Glomerular endothelial cell (primary cell): ENCODE results near the gene RNF141. TPM values are rescaled to one million over a fixed set of nuclear protein-coding genes. Genes with fewer than 3 reads are reported as not detected.

Experiments
- DNase-seq: peaks from one replicate; pipeline ENCODE4 v3.0.0-alpha.2; 2011; ENCODE audit warnings: low read depth, low spot score; ENCODE audit errors: extremely low read depth
- total RNA-seq: library from RNA; depleted of rRNA; stranded (reverse); fragments of >200 nt; gene quantifications from 2 replicates; pipeline ENCODE4 v1.2.3, GENCODE V29; 2015

The RNF141 gene
- total RNA-seq, 1 donor from 2014 or later = 27.2 TPM

- DNase-seq = no peak
These were observed 13.7 kb downstream of the RNF141 start for GRCh38 chr11:10526974-10527918.

GRCh38 chr11:10524471-10524870 lies 16.5 kb downstream of the RNF141 start:
- DNase-seq = peak; percentile 87

GRCh38 chr11:10522921-10523320 lies 18.1 kb downstream of the RNF141 start:
- no peak for DNase-seq

GRCh38 chr11:10522276-10522675 lies 18.7 kb downstream of the RNF141 start:
- no peak for DNase-seq

GRCh38 chr11:10520562-10520961 lies 20.4 kb downstream of the RNF141 start:
- no peak for DNase-seq

- DNase-seq = no peak
These were observed 21.4 kb downstream of the RNF141 start for GRCh38 chr11:10519630-10520029.

GRCh38 chr11:10518891-10519290 lies 22.1 kb downstream of the RNF141 start:
- DNase-seq = no peak

GRCh38 chr11:10518123-10518522 lies 22.9 kb downstream of the RNF141 start:
- DNase-seq = no peak

- DNase-seq = no peak
These were observed 25.6 kb downstream of the RNF141 start for GRCh38 chr11:10515418-10515817.

GRCh38 chr11:10514709-10515108 lies 26.3 kb downstream of the RNF141 start:
- DNase-seq = no peak

- DNase-seq = no peak
These were observed 26.8 kb downstream of the RNF141 start for GRCh38 chr11:10514202-10514601.

- no peak for DNase-seq
These were observed 29.8 kb downstream of the RNF141 start for GRCh38 chr11:10511181-10511621.

GRCh38 chr11:10506008-10506370 lies 35.0 kb downstream of the RNF141 start:
- no peak for DNase-seq

- no peak for DNase-seq
These were observed 35.5 kb downstream of the RNF141 start for GRCh38 chr11:10505278-10506007.

- DNase-seq = no peak
These were observed 36.5 kb downstream of the RNF141 start for GRCh38 chr11:10504490-10504889.

GRCh38 chr11:10503777-10504480 lies 37.1 kb downstream of the RNF141 start:
- DNase-seq = no peak

- no peak for DNase-seq
These were observed 37.8 kb downstream of the RNF141 start for GRCh38 chr11:10503221-10503620.

GRCh38 chr11:10502770-10503169 lies 38.2 kb downstream of the RNF141 start:
- no peak for DNase-seq

- no peak for DNase-seq
These were observed 38.8 kb downstream of the RNF141 start for GRCh38 chr11:10502065-10502680.

- DNase-seq = no peak
These were observed 40.0 kb downstream of the RNF141 start for GRCh38 chr11:10500757-10501684.
